ENCODE measurements around the gene CCL2. TPM values are rescaled to one million over a fixed set of nuclear protein-coding genes. Genes with fewer than 3 reads are reported as not detected.

Gene CCL2
- total and polyA plus RNA-seq, 2 of the 8 experiments (the other 6 are each of a cell fraction or from before 2014, with no cell fraction given) = 3.0 to 3.7 TPM

DNA sequence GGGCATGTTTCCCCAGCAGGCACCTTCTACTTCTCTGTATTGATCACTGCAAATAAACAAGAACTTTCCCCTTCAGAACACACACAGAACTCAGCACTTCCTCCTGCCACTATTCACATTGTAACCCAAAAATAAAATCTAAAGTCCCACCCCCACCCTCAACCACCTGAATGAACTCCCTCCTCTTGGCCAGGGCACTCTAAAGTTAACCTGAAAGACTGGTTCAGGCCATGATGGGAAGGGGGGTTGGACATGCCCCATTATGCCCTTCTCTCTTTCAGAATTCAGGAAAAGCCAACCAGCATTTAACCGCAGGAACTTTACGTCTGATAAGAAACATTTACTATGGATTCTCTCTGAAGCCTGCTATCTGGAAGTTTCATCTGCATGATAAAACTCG lies 27.4 kb upstream of the CCL2 start:
- H2BK5ac ChIP-seq (ENCODE audit: low read depth, low read length) = no peak overlapping the region
- no peak for FAIRE-seq
- TF ChIP-seq SP4 (IDR thresholded peaks at IDR 0.05; ENCODE audit: low read length) = no peak
- no peak for TF ChIP-seq GABPA (IDR thresholded peaks at IDR 0.05; ENCODE audit: borderline replicate concordance, insufficient read depth, low read length)
- no peak for TF ChIP-seq EP300 (IDR thresholded peaks at IDR 0.05; ENCODE audit: borderline replicate concordance in 1 of 2, low read depth in 2 of 2, low read length in 2 of 2)
- TF ChIP-seq POU5F1 (IDR thresholded peaks at IDR 0.05; ENCODE audit: low read depth, low read length) = no peak
- TF ChIP-seq TBP (IDR thresholded peaks at IDR 0.05; ENCODE audit: low read depth, low read length) = no peak
- TF ChIP-seq ZNF274 (IDR thresholded peaks at IDR 0.05; ENCODE audit: borderline replicate concordance, extremely low read depth, low read length) = no peak
- no peak for TF ChIP-seq TAF7 (optimal IDR thresholded peaks at IDR 0.05; ENCODE audit: borderline replicate concordance, low read depth, low read length)
- no peak for TF ChIP-seq FOSL1 (IDR thresholded peaks at IDR 0.05; ENCODE audit: insufficient read depth, low read depth, low read length)
- TF ChIP-seq KDM4A (IDR thresholded peaks at IDR 0.05; ENCODE audit: low read depth, low read length, severe bottlenecking) = no peak
- no peak for TF ChIP-seq POLR2A (IDR thresholded peaks at IDR 0.05; ENCODE audit: control extremely low read depth in 1 of 2, low read depth in 2 of 2, low read length in 2 of 2)
- no peak for TF ChIP-seq JUN (IDR thresholded peaks at IDR 0.05; ENCODE audit: low read depth, low read length)
- TF ChIP-seq CEBPB (IDR thresholded peaks at IDR 0.05; ENCODE audit: low read depth, low read length) = no peak
- TF ChIP-seq, protein P1, sequence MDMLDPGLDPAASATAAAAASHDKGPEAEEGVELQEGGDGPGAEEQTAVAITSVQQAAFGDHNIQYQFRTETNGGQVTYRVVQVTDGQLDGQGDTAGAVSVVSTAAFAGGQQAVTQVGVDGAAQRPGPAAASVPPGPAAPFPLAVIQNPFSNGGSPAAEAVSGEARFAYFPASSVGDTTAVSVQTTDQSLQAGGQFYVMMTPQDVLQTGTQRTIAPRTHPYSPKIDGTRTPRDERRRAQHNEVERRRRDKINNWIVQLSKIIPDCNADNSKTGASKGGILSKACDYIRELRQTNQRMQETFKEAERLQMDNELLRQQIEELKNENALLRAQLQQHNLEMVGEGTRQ (IDR thresholded peaks at IDR 0.05; ENCODE audit: low read length) = no peak
- no peak for TF ChIP-seq BACH1 (IDR thresholded peaks at IDR 0.05; ENCODE audit: low read length)
- no peak for TF ChIP-seq SP1 (IDR thresholded peaks at IDR 0.05; ENCODE audit: low read depth, low read length)

More for the DNA sequence above, 27.4 kb upstream of the CCL2 start:
- DNase-seq (ENCODE audit: low read depth in 1 of 2, low spot score in 2 of 2) = no peak
- Histone ChIP-seq H3K56ac (replicated peaks; ENCODE audit: insufficient read length, low read depth, low read length) (no peak overlapping the region), H3K9me3 (ENCODE audit: insufficient read depth in 2 of 2, low read depth in 1 of 2, low read length in 1 of 2) (peaks cover 4 to 7% of the 10 kb centered on the region in 2 experiments; a peak in 2 of 4 replicates), H3K4ac (replicated peaks; ENCODE audit: insufficient read length, low read depth, low read length) (no peak overlapping the region), H4K91ac (replicated peaks; ENCODE audit: insufficient read length, low read length) (no peak overlapping the region), H2BK120ac (replicated peaks; ENCODE audit: low read depth, low read length) (no peak overlapping the region), H4K5ac (ENCODE audit: insufficient read length, low read depth, low read length) (no peak overlapping the region), H3K36me3 (ENCODE audit: control insufficient read depth in 2 of 4, insufficient read depth in 4 of 4, low read length in 3 of 4) (no peaks in the 10 kb centered on the region), H3K79me1 (ENCODE audit: low read depth, low read length) (no peaks in the 10 kb centered on the region), H3K27me3 (replicated peaks in 1 of 4; ENCODE audit: control insufficient read depth in 3 of 4, extremely low read depth in 1 of 4, insufficient read depth in 3 of 4, low read length in 3 of 4) (no peaks in the 10 kb centered on the region), H3K23me2 (ENCODE audit: low read depth, low read length) (no peaks in the 10 kb centered on the region), H2AK5ac (ENCODE audit: low read depth, low read length) (no peak overlapping the region), H4K8ac (ENCODE audit: extremely low read depth, insufficient read depth, low read length) (no peak overlapping the region), H2BK20ac (ENCODE audit: low read length) (no peak overlapping the region), H3K18ac (ENCODE audit: extremely low read depth, low read length) (no peak overlapping the region), H3K27ac (ENCODE audit: low read depth, low read length) (no peak overlapping the region), H3K23ac (ENCODE audit: insufficient read length) (no peak overlapping the region), H2BK12ac (ENCODE audit: low read depth, low read length) (no peak overlapping the region), H3K4me1 (replicated peaks in 1 of 4; ENCODE audit: control insufficient read depth in 3 of 4, insufficient read depth in 4 of 4, low read length in 3 of 4) (0 out of 7 replicates have a peak, but pooled peaks cover 0 to 4% (median 0%) of the 10 kb centered on the region in 4 experiments), H3K14ac (ENCODE audit: insufficient read length) (no peak overlapping the region), H3K4me3 (ENCODE audit: extremely low read depth in 1 of 4, insufficient read depth in 2 of 4, low read depth in 3 of 4, low read length in 4 of 4) (no peak overlapping the region), H3K79me2 (ENCODE audit: control insufficient read depth in 1 of 2, insufficient read depth in 2 of 2, low read length in 2 of 2) (no peaks in the 10 kb centered on the region), H4K20me1 (replicated peaks in 1 of 2; ENCODE audit: control insufficient read depth in 1 of 2, insufficient read depth in 2 of 2, low read length in 2 of 2) (no peaks in the 10 kb centered on the region), H3K4me2 (ENCODE audit: insufficient read depth in 1 of 2, low read depth in 2 of 2, low read length in 2 of 2) (no peak overlapping the region; a peak in 1 of 4 replicates), H3K9ac (replicated peaks in 1 of 4; ENCODE audit: extremely low read depth in 1 of 4, low read depth in 3 of 4, low read length in 3 of 4) (no peak overlapping the region), H2AFZ (ENCODE audit: low read length) (no peak overlapping the region), H2BK15ac (ENCODE audit: low read length) (no peak overlapping the region)
- WGBS, 2 experiments (ENCODE audit: extremely low coverage in 1 of 2, insufficient coverage in 1 of 2, insufficient read length in 1 of 2, insufficient replicate concordance in 2 of 2, low coverage in 1 of 2, low lambda C conversion rate in 2 of 2, missing lambda C conversion rate in 1 of 2) = 80% methylated on average over 3 of the region's 3 CpGs; no CpG with 5 or more reads in 1 of the 2 experiments
- POLR2A ChIA-PET (ENCODE audit: partially characterized antibody) = no interaction called here
- CTCF ChIA-PET (ENCODE audit: partially characterized antibody) = no interaction called here
